Stimulated activated CD8-positive, alpha-beta memory T cell treated with anti-CD3 and anti-CD28 coated beads, Interleukin-15, amount 100 ng/mL, for 24 hours (primary cell): ENCODE results near the gene KCNK10.

ENCODE experiments used
- DNase-seq: peaks from one replicate; pipeline ENCODE4 v3.0.0-alpha.2; 2020; ENCODE audit warnings: low read depth

Gene KCNK10, protein sequence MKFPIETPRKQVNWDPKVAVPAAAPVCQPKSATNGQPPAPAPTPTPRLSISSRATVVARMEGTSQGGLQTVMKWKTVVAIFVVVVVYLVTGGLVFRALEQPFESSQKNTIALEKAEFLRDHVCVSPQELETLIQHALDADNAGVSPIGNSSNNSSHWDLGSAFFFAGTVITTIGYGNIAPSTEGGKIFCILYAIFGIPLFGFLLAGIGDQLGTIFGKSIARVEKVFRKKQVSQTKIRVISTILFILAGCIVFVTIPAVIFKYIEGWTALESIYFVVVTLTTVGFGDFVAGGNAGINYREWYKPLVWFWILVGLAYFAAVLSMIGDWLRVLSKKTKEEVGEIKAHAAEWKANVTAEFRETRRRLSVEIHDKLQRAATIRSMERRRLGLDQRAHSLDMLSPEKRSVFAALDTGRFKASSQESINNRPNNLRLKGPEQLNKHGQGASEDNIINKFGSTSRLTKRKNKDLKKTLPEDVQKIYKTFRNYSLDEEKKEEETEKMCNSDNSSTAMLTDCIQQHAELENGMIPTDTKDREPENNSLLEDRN

DNA sequence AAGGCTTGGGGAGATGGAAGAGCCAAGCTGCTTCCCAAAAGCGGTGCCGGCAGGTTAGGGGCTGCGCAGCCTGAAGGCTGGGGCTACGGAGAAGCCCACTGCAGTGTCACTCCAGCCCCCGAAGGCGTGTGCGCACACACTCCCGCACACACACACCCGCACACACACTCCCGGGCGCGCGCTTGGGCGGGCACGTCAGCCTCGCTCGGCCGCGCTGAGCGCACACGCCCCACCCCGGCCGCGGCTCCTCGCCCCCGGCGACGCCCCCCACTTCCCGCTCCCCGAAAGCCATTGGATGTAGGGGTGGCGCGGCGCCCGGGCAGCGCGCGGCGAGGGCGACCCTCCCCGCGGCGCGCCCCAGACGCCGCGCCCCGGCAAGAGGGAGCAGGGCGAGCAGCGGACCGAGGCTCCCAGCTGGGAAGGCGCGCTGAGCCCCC, at the start of gene KCNK10:
Gene KCNK10 (minus strand): TSS at position 184 of the 437 bp plus-strand sequence. CDS start 471 bp downstream, outside the sequence.
- no peak for DNase-seq

DNA sequence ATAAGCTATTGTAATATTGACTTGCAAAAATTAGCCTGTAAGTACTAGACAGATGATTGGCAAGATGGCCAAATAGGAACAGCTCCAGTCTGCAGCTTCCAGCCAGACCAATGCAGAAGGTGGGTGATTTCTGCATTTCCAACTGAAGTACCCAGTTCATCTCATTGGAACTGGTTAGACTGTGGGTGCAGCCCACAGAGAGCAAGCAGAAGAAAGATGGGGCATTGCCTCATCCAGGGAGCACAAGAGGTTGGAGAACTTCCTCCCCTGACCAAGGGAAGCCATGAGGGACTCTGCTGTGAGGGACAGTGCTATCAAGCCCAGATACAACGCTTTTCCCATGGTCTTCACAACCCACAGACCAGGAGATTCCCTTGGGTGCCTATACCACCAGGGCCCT, 46.4 kb upstream of the KCNK10 start:
- no peak for DNase-seq

DNA sequence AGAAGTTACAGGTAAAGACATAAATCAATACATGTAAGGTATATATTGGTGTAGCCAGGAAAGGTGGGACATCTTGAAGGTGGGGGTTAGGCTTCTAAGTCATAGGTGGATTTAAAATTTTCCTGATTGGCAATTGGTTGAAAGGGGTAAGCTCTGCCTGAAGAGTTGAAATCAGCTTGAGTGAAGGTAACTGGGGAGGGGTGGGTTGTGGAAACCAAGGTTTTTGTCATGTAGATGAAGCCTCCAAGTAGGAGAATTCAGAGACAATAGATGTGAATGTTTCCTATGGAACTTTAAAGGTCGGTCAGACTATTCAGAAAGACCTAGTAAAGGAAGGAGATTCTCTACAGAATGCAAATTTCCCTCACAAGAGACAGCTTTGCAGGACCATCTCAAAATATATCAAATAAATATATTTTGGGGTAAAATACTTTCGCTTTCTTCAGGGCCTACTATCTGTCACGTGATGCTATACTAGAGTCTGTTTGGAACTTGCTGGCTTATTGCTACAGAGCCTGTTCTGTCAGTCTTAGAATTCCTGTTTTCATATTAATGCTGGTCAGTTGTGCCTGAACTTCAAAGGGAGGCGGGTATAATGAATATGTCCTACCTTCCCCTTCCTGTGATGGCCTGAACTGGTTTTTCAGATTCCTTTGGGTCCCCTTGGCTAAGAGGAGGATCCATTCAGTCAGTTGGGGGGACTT, 41.8 kb upstream of the KCNK10 start:
- DNase-seq = no peak

DNA sequence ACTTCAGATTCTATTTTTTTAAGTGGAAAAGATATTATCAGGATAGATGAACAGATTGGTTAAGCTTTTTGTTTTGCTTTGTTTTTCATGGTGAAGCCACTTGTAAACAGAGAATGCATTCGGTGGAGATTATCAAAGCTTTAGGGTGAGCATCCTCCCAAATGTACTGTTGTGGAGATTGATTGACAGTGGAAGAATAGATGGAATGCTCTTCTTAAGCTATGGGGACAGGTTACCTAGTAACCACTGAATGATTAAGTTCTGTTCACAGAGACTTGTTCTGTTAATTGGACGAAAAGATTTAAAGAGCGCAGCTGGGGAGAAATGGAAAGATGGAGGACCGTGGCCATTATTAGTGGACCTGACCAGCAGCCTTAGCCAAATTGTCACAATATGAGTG, 40.6 kb upstream of the KCNK10 start:
- no peak for DNase-seq

DNA sequence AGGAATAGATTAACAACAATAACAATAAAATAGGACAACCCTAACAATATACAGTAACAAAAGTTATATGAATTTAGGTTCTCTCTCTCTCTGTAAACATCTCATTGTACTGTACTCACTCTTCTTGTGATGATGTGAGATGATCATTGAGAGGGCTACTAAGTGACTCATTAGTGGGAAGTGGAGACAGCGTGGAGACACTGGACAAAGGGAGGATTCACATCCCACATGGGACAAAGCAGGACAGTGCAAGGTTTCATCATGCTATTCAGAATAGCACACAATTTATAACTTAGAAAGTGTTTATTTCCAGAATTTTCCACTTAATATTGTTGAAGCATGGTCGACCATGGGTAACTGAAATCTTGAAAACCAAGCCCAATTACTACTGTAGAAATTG, 36.4 kb upstream of the KCNK10 start:
- DNase-seq = no peak

DNA sequence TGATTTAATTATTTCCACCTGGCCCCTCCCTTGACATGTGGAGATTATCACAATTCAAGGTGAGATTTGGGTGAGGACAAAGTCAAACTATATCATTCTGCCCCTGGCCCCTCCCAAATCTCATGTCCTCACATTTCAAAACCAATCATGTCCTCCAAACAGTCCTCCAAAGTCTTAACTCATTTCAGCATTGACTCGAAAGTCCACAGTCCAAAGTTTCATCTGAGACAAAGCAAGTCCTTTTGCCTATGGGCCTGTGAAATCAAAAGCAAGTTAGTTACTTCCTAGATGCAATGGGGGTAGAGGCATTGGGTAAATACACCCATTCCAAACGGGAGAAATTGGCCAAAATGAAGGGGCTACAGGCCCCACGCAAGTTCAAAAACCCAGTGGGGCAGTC, 31.3 kb upstream of the KCNK10 start:
- DNase-seq = no peak

DNA sequence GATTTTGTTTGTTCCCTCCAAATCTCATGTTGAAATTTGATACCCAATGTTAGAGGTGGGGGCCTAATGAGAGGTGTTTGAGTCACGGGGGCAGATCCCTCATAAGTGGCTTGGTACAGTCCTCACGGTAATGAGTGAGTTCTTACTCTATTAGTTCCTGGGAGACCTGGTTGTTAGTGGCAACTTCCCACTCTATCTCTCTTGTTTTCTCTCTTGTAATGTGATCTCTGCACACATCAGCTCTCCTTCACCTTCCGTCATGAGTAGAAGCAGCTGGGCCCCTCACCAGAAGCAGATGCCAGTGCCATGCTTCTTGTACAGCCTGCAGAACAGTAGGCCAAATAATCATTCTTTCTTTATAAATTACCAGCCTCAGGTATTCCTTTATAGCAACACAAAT, 29.6 kb upstream of the KCNK10 start:
- no peak for DNase-seq

DNA sequence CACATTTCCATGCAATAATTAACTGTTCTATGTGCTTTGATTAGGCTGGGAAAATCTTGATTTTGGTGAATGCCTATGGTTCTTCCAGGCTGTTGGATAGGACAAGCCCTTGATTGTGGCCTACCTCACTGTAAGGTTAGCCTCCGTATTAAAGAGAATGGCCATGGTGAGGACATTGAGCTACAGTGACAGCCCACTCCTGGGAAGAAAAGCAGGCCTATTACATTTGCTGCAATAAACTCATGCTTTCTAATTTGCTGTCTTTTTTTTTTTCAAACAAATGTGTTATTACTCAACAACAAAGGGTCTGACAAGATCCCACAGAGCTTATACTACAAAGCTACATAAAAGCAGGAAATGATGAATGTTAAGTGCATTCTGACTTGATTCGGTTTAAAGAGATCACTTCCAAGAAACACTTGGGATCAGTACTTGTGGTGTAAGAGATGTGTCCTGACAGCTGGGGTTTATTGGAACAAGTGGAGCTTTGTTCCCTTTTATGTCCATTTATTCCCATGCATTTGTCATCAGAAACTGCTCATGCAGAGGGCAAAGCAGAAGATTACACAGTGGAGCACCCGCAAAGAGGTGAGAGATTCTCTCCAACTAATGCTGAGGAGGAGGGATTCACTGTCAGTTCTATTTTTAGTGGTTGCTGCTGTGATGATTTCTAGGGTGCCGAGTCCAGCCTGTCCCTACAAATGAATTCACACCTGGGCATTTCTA, 29.1 kb upstream of the KCNK10 start:
- DNase-seq = no peak

DNA sequence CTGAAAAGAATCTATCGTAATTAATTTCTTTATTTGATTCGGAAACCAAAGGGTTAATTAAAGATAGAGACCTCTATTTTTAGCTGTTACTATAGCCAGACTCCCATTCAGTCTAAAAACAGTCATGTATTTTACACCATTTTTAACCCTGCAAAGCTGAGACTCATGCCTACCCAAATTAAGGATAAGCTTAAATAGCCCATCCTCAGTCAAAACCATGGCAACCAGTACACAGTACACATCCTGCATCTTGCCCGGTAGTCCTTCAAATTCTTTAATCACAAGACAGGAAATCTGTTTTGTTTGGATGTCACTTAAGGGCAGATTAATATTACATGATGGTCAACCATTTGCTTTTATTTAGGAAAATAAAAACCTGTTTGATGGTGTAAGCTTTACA, 25.5 kb upstream of the KCNK10 start:
- no peak for DNase-seq

DNA sequence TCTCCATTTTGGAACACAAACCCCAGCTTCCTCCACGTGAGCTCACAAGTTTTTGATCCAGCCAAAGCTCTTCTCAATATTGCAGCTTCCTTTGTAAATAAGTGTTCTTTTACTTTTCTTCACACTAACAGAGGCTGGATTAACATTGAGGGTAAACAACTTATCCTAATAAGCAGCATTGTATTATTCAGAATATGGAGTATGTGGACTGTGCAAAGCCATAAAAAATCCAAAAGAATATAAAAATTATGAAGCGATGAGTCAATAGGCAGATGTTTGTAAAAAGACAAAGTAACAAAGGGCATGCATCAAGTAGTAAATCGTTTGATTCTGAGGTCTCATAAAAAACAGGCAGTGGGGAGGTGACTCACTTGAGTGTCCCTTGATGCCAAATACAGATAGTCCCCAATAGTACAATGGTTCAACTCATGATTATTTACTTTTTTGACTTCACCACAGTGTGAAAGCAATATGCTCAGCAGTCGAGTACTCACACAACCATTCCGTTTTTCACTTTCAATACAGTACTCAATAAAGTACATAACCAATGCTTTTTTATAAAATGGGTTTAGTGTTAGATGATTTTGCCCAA, 23.1 kb upstream of the KCNK10 start:
- no peak for DNase-seq

DNA sequence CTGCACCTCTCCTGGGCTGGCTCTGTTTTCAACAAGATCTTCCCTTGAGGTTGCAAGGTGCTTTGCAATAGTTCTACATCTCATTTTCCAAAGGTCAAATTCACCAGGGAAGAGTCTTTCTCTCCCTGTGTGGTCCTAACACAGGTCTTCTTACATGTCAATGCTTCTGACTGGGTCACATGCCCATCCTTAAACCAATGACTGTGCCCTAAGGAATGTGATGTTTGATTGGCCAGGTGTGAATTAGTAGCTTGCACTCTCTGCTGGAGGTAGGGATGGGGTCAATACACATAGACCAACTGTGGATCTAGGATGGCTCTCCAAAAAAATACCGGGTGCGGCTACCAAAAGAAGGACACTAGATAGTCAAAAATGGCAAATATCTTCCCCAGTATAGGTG, 19.9 kb upstream of the KCNK10 start:
- no peak for DNase-seq

DNA sequence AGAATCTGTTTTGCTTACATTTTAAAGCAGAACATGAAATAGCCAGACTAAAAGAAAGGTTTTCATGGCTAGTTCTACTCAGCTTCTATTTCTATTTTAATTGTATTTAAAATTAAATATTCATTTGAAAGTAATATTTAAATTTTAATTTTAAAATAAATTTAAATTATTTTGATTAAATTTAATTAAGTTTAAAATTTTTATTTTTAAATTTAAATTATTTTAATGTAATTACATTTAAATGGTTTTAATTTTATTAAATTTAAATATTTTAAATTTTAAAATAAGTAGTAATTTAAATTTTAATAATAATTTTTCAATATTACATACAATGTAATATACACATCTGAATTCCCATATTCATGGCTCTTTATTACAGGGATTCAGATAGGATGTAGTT, 17.3 kb upstream of the KCNK10 start:
- DNase-seq = no peak

DNA sequence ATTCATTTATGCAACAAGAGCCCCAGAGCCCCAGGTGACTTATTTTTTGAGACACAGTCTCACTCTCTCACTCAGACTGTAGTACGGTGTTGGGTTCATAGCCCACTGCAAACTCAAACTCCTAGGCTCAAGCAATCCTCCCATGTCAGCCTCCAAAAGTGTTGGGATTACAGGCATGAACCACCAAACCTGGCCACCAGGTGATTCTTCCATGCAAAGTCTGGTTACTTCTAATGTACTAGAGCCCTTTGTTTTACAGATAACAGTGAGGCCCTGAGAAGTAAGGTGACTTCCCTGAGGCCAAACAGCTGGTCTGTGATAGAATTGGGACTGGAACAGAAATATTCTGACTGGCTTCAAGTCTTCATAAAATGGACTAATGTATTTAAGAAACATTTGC, 10.0 kb upstream of the KCNK10 start:
- DNase-seq = no peak

DNA sequence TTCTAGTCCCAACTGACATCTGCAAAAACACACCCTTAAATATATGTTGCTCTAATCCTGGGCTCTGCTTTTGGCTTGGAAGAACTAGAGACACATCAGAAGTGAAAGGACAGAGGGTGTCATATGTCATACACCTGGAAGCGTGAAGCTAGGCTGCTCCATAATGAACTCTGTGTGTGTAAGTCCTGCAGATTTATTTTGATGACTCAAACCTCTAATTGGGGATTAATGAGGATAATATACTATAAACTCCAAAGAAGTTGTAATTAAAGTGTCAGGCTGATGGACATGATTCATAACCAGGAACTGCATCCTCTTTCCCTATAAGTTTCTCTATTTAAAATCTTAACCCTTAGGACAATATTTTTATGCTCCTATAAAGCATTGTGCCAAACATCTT, 4.4 kb upstream of the KCNK10 start:
- no peak for DNase-seq

DNA sequence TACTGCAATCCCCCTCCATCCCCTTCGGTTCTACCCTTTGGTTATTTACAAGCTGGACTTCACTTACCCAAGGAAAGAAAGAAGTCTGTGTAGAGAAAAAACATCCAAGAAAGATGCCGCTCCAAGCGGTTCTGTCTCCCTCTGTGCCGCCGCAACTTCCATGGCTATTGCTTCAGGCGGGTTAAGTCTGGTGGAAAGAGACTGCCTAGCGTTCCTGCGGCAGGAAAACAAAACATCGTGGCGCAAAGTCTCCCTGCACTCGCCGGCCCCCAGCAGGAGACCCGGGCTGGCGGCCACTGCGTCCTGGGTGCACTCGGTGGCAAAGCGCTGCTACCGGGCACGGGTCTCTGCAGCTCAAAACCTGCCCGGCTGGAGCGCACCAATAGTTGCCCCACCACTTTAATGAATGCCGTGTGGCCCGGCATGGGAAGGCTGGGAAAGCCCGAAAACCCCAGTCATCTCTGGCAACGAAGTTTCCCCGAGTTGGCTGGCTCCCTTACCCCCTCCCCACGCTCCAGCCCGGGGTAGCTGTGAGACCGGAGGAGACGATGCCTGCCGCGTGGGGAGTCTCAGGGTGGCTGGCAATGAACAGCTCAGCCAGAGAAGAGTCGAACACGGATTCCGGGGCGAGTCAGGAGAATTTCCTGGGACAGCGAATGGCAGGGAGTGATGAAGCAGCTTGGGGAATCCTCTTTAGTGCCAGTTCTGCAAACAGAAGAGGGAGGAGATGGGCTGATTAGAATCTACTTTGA, 3.5 kb upstream of the KCNK10 start:
- DNase-seq = no peak

DNA sequence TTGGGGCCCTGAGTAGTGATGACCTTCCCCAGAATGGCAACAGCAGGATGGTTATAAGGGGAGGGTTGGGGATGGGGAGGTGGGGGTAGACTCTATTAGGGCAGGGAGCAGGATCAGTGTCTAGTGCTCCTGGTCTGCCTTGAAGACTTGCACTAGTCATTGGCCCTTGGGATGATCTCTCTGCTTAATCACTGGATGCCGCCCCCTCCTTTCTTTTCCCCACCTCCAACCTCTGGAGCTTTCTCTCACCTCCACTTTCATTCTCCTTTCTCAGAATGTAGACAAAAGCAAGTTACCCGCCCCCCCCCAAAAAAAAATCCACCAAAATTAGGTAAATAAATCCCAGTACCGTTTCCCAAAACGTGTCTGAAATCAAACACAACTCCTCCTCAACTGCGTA, 2.8 kb upstream of the KCNK10 start:
- DNase-seq = no peak

DNA sequence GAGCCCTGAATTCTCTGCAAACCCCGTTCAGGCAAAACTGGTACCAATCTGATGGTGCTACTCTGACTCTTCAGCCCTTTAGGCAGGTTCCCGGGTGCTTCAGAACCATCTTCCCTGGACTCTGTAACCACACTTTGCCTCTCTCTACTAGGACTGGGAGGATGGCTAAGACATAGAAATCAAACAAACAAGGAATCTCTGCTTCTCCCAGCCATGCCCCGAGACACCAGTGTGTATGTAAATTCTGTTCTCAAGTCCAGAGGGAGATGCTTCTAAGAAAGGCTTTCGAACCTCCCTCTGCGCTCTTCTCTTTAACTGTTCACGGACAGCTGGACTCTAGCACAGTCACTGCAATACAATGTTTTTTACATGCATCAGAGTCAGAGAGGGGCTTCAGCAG, 1.9 kb upstream of the KCNK10 start:
- DNase-seq = no peak

DNA sequence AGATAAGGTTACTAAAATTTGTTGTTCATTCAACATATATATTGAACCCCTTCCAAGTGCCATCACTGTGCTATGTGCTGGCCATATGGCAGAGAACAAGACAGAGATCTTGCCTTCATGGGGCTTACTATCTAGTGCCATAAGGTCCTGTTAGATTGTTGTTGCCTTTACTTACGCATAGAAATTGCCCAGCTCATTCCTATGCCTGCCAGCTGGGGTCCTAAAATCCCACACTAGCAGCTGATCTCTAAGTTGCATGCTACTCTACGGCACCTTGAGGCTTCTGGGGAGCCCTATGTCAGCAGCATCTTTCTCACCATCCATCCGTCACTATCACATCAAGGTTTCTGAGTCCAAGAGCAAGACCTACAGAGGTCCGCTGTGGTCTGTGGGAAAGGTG, 1.4 kb upstream of the KCNK10 start:
- no peak for DNase-seq

DNA sequence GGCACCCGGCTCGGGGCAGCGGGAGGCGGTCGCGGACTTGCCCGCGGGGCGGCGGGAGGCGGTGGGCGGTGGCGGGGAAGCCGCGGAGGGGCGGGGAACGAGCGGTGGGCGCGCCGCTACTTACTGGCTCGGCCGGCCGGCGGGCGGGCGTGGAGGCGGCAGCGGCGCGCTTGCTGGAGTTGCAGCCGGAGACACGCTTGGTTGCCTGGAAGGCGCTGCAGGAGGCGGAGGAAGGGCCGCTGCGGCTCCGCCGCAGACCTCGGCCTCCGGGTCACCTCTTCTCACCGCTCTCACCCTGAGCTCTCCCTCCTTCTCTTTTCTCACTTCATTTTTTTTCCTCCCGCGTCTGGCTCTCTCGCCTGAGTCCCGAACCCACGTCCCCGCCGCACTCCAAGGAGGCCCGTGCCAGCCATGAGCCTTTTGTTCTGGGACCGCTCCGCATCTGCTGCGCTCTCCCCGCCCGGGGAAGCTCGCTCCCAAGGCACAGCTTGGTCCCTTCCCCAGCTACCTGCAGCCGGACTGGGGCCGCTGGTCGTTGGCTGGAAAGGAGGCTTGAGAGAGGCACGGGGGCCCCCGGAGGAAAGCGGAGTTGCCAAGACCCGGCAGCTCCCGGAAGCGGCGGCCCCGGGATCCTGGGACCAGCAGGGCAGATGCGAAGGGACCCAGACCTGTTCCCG, 592 bp upstream of the KCNK10 start:
- no peak for DNase-seq

DNA sequence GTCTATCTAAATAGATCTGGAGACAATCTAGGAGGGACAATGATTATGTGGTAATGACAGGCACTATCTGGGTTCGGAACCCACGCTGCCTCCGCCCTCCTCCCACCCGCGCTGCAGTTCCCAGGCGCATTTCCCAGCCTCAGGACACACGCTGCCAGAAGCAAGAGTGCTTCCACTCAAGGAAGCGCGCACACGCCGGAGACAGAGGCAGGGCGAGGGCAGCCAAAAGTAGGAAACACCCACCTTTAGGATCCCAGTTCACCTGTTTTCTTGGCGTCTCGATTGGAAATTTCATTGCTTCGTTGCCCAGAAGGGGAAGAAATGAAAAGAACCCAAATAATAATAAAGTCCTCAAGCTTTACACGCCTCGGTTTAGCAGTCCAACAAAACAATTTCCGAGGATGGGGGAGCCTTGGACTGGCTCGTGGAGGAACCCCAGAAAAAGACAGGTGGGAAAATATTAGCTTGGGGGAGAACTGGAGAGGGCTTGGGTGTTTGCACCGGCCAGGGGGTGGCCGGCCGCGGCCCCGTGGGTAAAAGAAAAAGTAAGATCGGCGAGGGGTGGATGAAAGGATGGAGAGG, 474 bp downstream of the KCNK10 start:
- no peak for DNase-seq
